ENCODE results near the gene LRRC43. TPM values are rescaled to one million over a fixed set of nuclear protein-coding genes. Genes with fewer than 3 reads are reported as not detected.

LRRC43 gene
- polyA plus RNA-seq, 4 donors, result 0.27 to 1.1 TPM; not detected in 2

- FAIRE-seq (no peak), DNase-seq (no peak)
- no peaks in the 10 kb centered on the region for H3K9me3 ChIP-seq (ENCODE audit: control insufficient read depth in 2 of 2, insufficient read depth in 1 of 2, low read depth in 1 of 2, low read length in 1 of 2)
- 92% methylated on average over 18 of the region's 18 CpGs for WGBS, 3 donors
- H3K4me3 ChIP-seq (ENCODE audit: low read depth in 1 of 3, low read length in 3 of 3), result no peak overlapping the region
- peaks cover 13 to 61% (median 17%) of the 10 kb centered on the region in 3 donors for H3K36me3 ChIP-seq (ENCODE audit: control insufficient read depth in 3 of 3, insufficient read depth in 2 of 3, low read depth in 1 of 3, low read length in 3 of 3)
- peaks cover 0 to 2% (median 0%) of the 10 kb centered on the region in 3 donors for H3K4me1 ChIP-seq (ENCODE audit: control insufficient read depth in 3 of 3, insufficient read depth in 2 of 3, low read depth in 1 of 3, low read length in 2 of 3)
- peaks cover 2 to 25% (median 7%) of the 10 kb centered on the region in 3 donors for H3K27me3 ChIP-seq (ENCODE audit: control insufficient read depth in 3 of 3, insufficient read depth in 3 of 3, low read length in 3 of 3)
- no peak overlapping the region for H3K27ac ChIP-seq (ENCODE audit: low read depth in 1 of 3, low read length in 2 of 3)
Observed at GRCh38 chr12:122208073-122208820, 25.3 kb downstream of the LRRC43 start.

- no peak overlapping the region for H3K4me3 ChIP-seq (ENCODE audit: low read depth in 1 of 3, low read length in 3 of 3)
- FAIRE-seq (no peak), DNase-seq (no peak)
- H3K27me3 ChIP-seq (ENCODE audit: control insufficient read depth in 3 of 3, insufficient read depth in 3 of 3, low read length in 3 of 3), result no peaks in the 10 kb centered on the region
- H3K4me1 ChIP-seq (ENCODE audit: control insufficient read depth in 3 of 3, insufficient read depth in 2 of 3, low read depth in 1 of 3, low read length in 2 of 3), result no peaks in the 10 kb centered on the region
- H3K27ac ChIP-seq (ENCODE audit: low read depth in 1 of 3, low read length in 2 of 3), result no peak overlapping the region
- H3K9me3 ChIP-seq (ENCODE audit: control insufficient read depth in 2 of 2, insufficient read depth in 1 of 2, low read depth in 1 of 2, low read length in 1 of 2), result no peaks in the 10 kb centered on the region
- WGBS, 3 donors, result 84 to 90% (median 89%) methylated on average over 5 of the region's 5 CpGs
- peaks cover 7 to 61% (median 12%) of the 10 kb centered on the region in 3 donors for H3K36me3 ChIP-seq (ENCODE audit: control insufficient read depth in 3 of 3, insufficient read depth in 2 of 3, low read depth in 1 of 3, low read length in 3 of 3)
Observed at GRCh38 chr12:122215771-122216170, 32.8 kb downstream of the LRRC43 start.

GRCh38 chr12:122216445-122216844 is 33.5 kb downstream of the LRRC43 start:
- Histone ChIP-seq H3K27me3 (ENCODE audit: control insufficient read depth in 3 of 3, insufficient read depth in 3 of 3, low read length in 3 of 3) (no peaks in the 10 kb centered on the region), H3K36me3 (ENCODE audit: control insufficient read depth in 3 of 3, insufficient read depth in 2 of 3, low read depth in 1 of 3, low read length in 3 of 3) (peaks cover 7 to 58% (median 12%) of the 10 kb centered on the region in 3 donors), H3K27ac (ENCODE audit: low read depth in 1 of 3, low read length in 2 of 3) (no peak overlapping the region), H3K4me1 (ENCODE audit: control insufficient read depth in 3 of 3, insufficient read depth in 2 of 3, low read depth in 1 of 3, low read length in 2 of 3) (no peaks in the 10 kb centered on the region), H3K4me3 (ENCODE audit: low read depth in 1 of 3, low read length in 3 of 3) (no peak overlapping the region), H3K9me3 (ENCODE audit: control insufficient read depth in 2 of 2, insufficient read depth in 1 of 2, low read depth in 1 of 2, low read length in 1 of 2) (no peaks in the 10 kb centered on the region)
- FAIRE-seq (no peak), DNase-seq (no peak)
- 92 to 100% (median 100%) methylated on average over 1 of the region's 1 CpG for WGBS, 3 donors

- DNase-seq (peak; percentile 100), FAIRE-seq (no peak)
- WGBS, 3 donors, result 0% methylated on average over 58 to 74 of the region's 74 CpGs
- Histone ChIP-seq H3K9me3 (ENCODE audit: control insufficient read depth in 2 of 2, insufficient read depth in 1 of 2, low read depth in 1 of 2, low read length in 1 of 2) (no peaks in the 10 kb centered on the region), H3K27me3 (ENCODE audit: control insufficient read depth in 3 of 3, insufficient read depth in 3 of 3, low read length in 3 of 3) (no peaks in the 10 kb centered on the region), H3K27ac (ENCODE audit: low read depth in 1 of 3, low read length in 2 of 3) (peak within 1 kb of the TSS; percentile 98 to 100 (median 99)), H3K36me3 (ENCODE audit: control insufficient read depth in 3 of 3, insufficient read depth in 2 of 3, low read depth in 1 of 3, low read length in 3 of 3) (peaks cover 0 to 48% (median 3%) of the 10 kb centered on the region in 3 donors), H3K4me3 (ENCODE audit: low read depth in 1 of 3, low read length in 3 of 3) (peak within 1 kb of the TSS; percentile 69 to 94 (median 81)), H3K4me1 (ENCODE audit: control insufficient read depth in 3 of 3, insufficient read depth in 2 of 3, low read depth in 1 of 3, low read length in 2 of 3) (peaks cover 0 to 14% (median 3%) of the 10 kb centered on the region in 3 donors)
Observed at GRCh38 chr12:122225683-122226365, 42.9 kb downstream of the LRRC43 start, which contains the start of gene DIABLO. TSS of gene DIABLO (minus strand) at chr12:122226052. CDS start at chr12:122226014, 38 bp downstream.

GRCh38 chr12:122226366-122227125 is 43.6 kb downstream of the LRRC43 start:
- Histone ChIP-seq H3K27me3 (ENCODE audit: control insufficient read depth in 3 of 3, insufficient read depth in 3 of 3, low read length in 3 of 3) (no peaks in the 10 kb centered on the region), H3K36me3 (ENCODE audit: control insufficient read depth in 3 of 3, insufficient read depth in 2 of 3, low read depth in 1 of 3, low read length in 3 of 3) (peaks cover 0 to 45% (median 10%) of the 10 kb centered on the region in 3 donors), H3K4me1 (ENCODE audit: control insufficient read depth in 3 of 3, insufficient read depth in 2 of 3, low read depth in 1 of 3, low read length in 2 of 3) (peaks cover 0 to 14% (median 3%) of the 10 kb centered on the region in 3 donors), H3K9me3 (ENCODE audit: control insufficient read depth in 2 of 2, insufficient read depth in 1 of 2, low read depth in 1 of 2, low read length in 1 of 2) (no peaks in the 10 kb centered on the region), H3K4me3 (ENCODE audit: low read depth in 1 of 3, low read length in 3 of 3) (peak overlapping the region in 2 of 3 donors; percentile 13 to 33), H3K27ac (ENCODE audit: low read depth in 1 of 3, low read length in 2 of 3) (peak overlapping the region; percentile 29 to 45 (median 42))
- DNase-seq, result no peak
- WGBS, 3 donors, result 8 to 19% (median 15%) methylated on average over 45 to 55 of the region's 55 CpGs
- no peak for FAIRE-seq

GRCh38 chr12:122227341-122227740 is 44.4 kb downstream of the LRRC43 start:
- Histone ChIP-seq H3K36me3 (ENCODE audit: control insufficient read depth in 3 of 3, insufficient read depth in 2 of 3, low read depth in 1 of 3, low read length in 3 of 3) (peaks cover 0 to 45% (median 11%) of the 10 kb centered on the region in 3 donors), H3K4me3 (ENCODE audit: low read depth in 1 of 3, low read length in 3 of 3) (peak overlapping the region in 1 of 3 donors; percentile 13), H3K27me3 (ENCODE audit: control insufficient read depth in 3 of 3, insufficient read depth in 3 of 3, low read length in 3 of 3) (no peaks in the 10 kb centered on the region), H3K27ac (ENCODE audit: low read depth in 1 of 3, low read length in 2 of 3) (peak overlapping the region in 1 of 3 donors; percentile 30), H3K9me3 (ENCODE audit: control insufficient read depth in 2 of 2, insufficient read depth in 1 of 2, low read depth in 1 of 2, low read length in 1 of 2) (no peaks in the 10 kb centered on the region), H3K4me1 (ENCODE audit: control insufficient read depth in 3 of 3, insufficient read depth in 2 of 3, low read depth in 1 of 3, low read length in 2 of 3) (peaks cover 0 to 14% (median 3%) of the 10 kb centered on the region in 3 donors)
- 81 to 92% (median 86%) methylated on average over 17 of the region's 17 CpGs for WGBS, 3 donors
- FAIRE-seq (no peak), DNase-seq (no peak)

- H3K9me3 ChIP-seq (ENCODE audit: control insufficient read depth in 2 of 2, insufficient read depth in 1 of 2, low read depth in 1 of 2, low read length in 1 of 2), result no peaks in the 10 kb centered on the region
- WGBS, 3 donors, result 82 to 92% (median 87%) methylated on average over 5 of the region's 5 CpGs
- peaks cover 0 to 44% (median 15%) of the 10 kb centered on the region in 3 donors for H3K36me3 ChIP-seq (ENCODE audit: control insufficient read depth in 3 of 3, insufficient read depth in 2 of 3, low read depth in 1 of 3, low read length in 3 of 3)
Observed at GRCh38 chr12:122228092-122228491, 45.2 kb downstream of the LRRC43 start.

GRCh38 chr12:122230798-122231197 is 47.9 kb downstream of the LRRC43 start:
- H3K9me3 ChIP-seq (ENCODE audit: control insufficient read depth in 2 of 2, insufficient read depth in 1 of 2, low read depth in 1 of 2, low read length in 1 of 2), result no peaks in the 10 kb centered on the region

More at GRCh38 chr12:122228092-122228491, 45.2 kb downstream of the LRRC43 start:
- peaks cover 0 to 14% (median 3%) of the 10 kb centered on the region in 3 donors for H3K4me1 ChIP-seq (ENCODE audit: control insufficient read depth in 3 of 3, insufficient read depth in 2 of 3, low read depth in 1 of 3, low read length in 2 of 3)
- H3K27ac ChIP-seq (ENCODE audit: low read depth in 1 of 3, low read length in 2 of 3), result no peak overlapping the region
- no peak overlapping the region for H3K4me3 ChIP-seq (ENCODE audit: low read depth in 1 of 3, low read length in 3 of 3)
- DNase-seq, result no peak
- FAIRE-seq, result no peak
- no peaks in the 10 kb centered on the region for H3K27me3 ChIP-seq (ENCODE audit: control insufficient read depth in 3 of 3, insufficient read depth in 3 of 3, low read length in 3 of 3)

More at GRCh38 chr12:122230798-122231197, 47.9 kb downstream of the LRRC43 start:
- no peaks in the 10 kb centered on the region for H3K27me3 ChIP-seq (ENCODE audit: control insufficient read depth in 3 of 3, insufficient read depth in 3 of 3, low read length in 3 of 3)
- 74 to 85% (median 77%) methylated on average over 6 of the region's 6 CpGs for WGBS, 3 donors
- no peak for DNase-seq
- H3K4me1 ChIP-seq (ENCODE audit: control insufficient read depth in 3 of 3, insufficient read depth in 2 of 3, low read depth in 1 of 3, low read length in 2 of 3), result peaks cover 0 to 6% (median 0%) of the 10 kb centered on the region in 3 donors
- H3K4me3 ChIP-seq (ENCODE audit: low read depth in 1 of 3, low read length in 3 of 3), result no peak overlapping the region
- FAIRE-seq, result no peak
- H3K27ac ChIP-seq (ENCODE audit: low read depth in 1 of 3, low read length in 2 of 3), result no peak overlapping the region
- H3K36me3 ChIP-seq (ENCODE audit: control insufficient read depth in 3 of 3, insufficient read depth in 2 of 3, low read depth in 1 of 3, low read length in 3 of 3), result peaks cover 0 to 51% (median 18%) of the 10 kb centered on the region in 3 donors
